Left renal cortex interstitium (tissue), 4 donors: Measurements from ENCODE around the gene CMYA5. TPM values are rescaled to one million over a fixed set of nuclear protein-coding genes. Genes with fewer than 3 reads are reported as not detected.
"Not testable (repeated sequence)": the region's sequence is repeated elsewhere in the genome, so short reads cannot be mapped to it uniquely, and the experiment has no call there.

Source experiments
- DNase-seq, 4 donors: peaks; one replicate each; pipeline ENCODE4 v3.0.0-alpha.2; 2013; ENCODE audit warnings: low read depth in 4 of 4, low spot score in 2 of 4, missing footprints in 1 of 4
- polyA plus RNA-seq, 4 donors: library from polyadenylated mRNA; unstranded; fragments of 120-200 nt; gene quantifications; one replicate each; pipeline ENCODE4 v1.2.1, GENCODE V29; 2013; ENCODE audit not compliant: insufficient read length in 4 of 4

Gene CMYA5
- polyA plus RNA-seq, 4 donors: 13.0 to 23.0 (median 18.5) TPM

DNA sequence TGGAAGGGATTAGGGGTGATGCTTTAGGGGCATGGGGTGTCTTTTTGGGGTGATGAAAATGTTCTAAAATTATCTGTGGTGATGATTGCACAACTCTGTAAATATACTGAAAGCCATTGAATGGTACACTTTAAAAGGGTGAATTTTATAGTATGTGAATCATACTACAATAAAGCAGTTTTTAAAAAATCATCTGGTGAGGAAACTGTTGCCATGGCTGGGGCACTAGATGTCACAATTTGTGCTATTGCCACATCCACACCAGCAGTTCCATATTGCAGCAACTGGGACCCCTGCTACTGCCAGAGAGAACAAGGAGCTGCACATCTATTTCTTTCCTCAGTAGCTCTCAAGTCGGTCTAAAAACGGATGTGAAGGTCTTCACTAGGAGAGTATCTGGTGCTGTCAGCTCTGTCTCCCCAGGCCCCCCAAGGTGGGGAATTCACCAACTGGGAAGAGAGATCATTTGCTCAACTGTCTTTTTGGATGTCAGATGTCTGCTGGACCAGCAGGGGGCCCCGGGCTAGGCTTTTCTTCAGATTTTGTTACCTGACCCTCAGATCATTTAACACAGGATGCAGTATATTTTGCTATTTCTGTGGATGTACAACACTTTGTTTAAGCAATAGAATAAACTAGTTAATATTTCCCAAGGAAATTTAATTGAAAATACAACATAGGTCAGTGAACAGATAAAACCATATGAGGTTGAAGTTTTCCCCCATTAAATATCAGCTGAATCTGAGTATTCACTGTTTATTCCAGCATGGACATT is 13.2 kb downstream of the CMYA5 start:
- DNase-seq: no peak

DNA sequence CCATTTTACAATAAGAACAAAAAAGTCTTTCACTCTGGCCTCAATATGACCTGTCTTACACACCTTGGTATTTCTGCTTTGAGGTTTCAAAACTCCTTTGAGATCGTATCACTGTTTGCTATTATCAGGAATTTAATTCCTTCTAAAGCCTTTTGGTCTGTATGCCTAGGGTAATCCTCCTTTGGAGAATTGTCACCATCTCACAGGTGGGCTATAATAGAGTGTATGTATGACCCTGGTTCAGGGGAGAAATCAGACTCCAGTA is 13.7 kb downstream of the CMYA5 start:
- DNase-seq: no peak

DNA sequence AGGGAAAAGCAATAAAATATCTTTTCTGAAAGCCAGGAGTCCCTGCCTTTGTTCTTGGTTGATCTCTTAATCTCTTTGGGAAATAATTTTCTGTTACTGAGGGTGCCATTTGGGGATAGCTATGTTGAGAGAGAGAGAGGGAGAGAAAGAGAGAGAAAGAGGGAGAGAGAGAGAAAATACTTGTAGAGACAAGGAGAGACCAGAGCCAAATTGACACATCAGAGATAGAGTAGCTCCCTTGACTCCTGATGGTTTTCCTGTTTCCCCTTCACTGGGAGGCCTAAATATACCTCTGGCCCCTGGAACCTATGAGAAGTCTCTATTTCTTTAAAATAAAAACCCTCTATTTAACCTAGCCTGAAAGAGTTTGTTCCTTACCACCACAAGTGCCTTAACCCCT is 14.9 kb downstream of the CMYA5 start:
- DNase-seq: no peak

DNA sequence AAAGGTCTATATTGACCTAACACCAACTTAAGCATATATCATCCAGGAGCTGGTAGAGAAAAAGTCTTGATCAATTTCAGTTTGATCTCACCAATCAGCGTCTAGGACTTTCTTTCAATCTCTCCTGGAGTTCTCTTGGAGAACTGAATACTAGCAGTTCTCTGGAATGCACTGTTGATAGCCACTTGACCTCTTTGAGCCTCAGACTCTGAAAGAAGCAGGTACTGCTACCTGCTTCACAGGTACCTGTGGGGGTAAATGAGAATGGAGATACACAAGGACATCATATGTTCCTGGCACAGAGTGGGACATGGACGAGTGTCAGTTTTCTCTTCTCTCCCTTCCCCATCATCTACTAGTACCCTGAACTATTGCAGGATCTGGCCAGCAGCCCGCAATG is 16.0 kb downstream of the CMYA5 start:
- DNase-seq: no peak

DNA sequence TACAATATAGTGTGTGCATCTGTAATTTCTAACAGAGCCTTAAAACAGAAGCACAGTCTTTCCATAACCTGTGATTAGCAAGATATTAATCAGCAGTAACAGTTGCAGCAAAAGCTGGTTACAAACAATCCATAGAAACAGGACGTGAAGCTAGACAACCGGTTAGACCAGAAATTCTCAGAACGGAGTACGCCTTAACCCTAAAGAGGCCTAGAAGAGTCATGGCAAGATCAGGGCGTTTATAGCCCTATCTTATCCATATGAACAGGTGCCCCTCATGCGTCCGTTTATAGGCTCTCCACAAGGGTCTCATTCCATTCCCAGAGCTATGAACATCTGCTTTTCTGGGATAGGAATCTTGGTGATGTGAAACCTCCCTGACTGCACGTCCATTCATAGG is 16.7 kb downstream of the CMYA5 start:
- not testable (repeated sequence) for DNase-seq

DNA sequence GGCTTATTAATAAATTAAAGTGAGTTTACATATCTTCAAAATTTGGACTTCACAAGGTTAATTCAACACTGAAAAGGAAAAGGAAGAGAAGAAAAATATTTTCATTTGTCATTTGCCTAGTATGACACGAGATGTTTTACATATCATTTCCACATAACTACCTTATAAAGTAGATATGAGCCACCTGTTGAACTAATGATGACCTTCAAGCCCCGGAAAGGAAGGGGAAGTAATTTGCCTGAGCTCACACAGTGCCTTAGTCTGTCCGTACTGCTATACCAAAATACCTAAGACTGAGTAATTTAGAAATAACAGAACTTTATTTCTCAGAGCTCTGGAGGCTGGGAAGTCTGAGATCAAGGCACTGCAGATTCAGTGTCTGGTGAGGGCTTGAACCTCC is 17.9 kb downstream of the CMYA5 start:
- no peak for DNase-seq

DNA sequence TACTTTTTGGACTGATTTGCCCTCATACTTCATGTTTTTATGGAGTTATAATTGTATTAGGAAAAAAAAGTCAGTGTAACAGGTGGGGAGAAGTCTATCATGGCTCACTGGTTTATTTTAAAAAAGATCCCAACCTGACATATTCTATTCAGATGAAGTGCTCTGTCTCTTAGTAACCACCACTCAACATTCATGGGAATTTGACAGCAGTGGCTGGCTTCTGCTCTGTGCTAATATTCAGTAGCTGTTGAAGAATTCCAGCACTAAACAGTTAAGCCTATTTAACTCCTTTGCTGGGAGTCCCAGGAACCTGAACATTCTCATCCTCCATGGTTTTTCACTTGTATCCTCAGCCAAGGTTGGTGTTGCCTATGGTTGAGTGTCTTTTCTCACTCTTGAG is 23.1 kb downstream of the CMYA5 start:
- DNase-seq: no peak

DNA sequence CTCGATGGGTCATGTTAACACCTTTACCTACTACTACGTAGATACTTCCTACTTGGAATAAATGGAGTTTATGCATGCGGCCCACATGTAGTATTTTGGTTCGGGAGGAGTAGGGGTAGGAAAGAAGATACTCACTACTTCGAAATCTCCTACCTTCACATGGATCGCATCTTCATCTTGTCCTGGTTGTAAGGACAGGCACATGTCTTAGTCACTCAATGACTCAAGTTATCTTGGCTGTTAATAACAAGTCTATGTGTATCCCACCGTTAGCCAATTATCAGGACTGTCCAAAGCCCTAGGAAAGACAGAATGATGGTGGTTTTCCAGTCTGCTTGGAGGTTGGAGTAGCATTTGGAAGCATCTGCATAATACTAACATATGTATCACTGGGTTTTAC is 24.1 kb downstream of the CMYA5 start:
- DNase-seq: no peak

DNA sequence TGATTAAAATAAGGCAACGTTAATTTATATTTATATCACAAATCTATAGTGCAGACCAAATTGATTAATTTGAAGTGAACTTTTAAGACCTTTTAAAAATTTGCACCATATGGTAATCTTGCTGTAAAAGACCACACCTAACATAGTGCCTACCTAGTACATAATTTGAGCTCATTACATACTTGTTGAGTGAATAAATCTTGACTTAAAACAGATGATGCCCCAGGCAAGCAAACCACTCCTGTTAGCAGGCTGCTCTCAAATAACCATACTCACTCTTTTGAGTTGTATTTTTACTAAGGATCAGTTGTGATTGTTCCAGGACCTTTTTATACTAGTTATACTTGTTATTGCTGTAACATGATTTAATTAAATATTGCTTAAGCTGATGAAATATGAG is 27.2 kb downstream of the CMYA5 start:
- DNase-seq: no peak

DNA sequence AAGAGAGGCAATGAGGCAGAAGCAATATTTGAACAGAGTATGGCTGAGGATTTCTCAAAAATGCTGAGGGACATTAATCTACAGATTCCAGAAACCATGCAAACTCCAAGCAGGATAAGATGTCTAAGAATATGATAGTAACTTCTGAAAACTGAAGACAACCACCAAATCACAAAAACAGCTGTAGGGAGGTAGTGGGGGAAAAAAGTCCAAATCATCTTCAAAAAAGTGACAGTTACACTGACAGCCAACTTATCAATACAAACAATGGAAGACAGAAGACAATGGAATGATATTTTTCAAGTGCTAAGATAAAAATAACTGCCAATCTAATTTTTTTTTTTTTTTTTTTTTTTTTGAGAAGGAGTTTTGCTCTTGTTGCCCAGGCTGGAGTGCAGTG is 30.5 kb downstream of the CMYA5 start:
- no peak for DNase-seq

DNA sequence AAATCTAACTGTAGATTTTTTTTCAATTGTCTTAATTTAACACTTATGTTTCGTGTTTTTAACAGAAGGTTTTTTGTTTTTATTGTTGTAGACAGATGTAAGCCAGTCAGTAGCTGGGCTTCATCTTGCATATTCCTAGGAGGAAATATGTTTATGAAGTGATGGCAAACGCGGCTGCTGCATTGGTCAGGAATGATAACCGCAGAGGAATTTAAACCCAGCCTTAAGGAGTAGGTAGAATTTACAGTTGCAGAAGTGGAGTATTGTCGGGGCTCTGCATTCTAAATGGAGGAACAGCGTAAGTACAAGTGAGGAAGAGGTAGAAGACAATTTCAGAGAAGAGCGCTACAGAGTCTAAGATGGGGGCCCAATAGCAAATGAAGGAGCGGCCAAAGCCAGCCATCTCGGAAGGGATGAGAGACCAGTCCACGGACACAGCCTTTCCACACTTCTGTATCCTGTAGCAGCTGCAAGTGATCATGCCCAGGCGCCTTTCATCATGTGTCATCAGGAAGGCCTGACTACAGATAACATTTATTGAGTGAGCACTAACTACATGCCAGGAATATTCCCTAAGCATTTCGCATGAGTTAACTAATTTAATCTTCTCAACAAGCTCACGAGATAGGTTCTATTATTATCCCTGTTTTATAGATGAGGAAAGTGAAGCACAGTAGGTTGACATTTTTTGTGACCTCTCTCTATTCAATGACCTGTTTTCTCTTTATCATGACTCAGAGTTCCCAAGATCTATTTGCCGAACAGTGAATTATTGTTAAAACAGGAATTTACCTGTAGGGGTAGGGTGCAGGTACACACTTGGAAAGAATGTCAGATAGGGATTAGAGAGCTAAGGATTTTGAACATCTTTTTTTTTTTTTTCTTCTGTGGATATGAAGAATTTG is 38.1 kb downstream of the CMYA5 start:
- DNase-seq: no peak

DNA sequence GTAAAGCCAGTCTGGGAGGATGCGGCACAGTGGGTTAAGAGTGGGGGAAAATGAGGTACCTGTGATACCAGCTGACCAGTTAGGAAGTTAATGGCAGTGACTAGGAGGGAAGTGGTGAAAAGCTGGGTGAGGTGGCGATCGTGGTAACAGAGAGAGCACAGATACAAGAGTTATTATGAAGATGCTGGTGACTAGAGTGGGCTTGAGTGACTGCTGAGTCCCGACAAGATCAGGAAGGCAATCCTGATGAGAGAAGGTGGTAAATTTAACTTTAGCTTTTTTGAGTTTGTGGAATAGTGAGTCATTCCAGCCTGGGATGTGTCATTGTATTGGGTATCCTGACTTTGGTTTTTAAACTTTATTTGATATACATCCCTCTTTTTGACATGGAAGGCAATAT is 38.8 kb downstream of the CMYA5 start:
- DNase-seq: no peak

DNA sequence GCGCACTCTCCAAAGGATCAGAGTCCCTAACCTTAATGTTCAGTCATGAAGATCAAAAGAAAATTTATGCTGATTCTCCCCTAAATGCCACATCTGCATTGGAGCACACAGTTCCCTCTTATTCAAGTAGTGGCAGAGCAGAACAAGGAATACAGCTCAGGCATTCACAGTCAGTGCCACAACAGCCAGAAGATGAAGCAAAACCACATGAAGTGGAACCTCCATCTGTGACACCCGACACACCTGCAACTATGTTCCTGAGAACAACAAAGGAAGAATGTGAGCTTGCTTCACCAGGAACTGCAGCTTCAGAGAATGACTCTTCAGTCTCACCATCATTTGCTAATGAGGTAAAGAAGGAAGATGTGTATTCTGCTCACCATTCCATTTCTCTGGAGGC is 40.0 kb downstream of the CMYA5 start:
- no peak for DNase-seq

DNA sequence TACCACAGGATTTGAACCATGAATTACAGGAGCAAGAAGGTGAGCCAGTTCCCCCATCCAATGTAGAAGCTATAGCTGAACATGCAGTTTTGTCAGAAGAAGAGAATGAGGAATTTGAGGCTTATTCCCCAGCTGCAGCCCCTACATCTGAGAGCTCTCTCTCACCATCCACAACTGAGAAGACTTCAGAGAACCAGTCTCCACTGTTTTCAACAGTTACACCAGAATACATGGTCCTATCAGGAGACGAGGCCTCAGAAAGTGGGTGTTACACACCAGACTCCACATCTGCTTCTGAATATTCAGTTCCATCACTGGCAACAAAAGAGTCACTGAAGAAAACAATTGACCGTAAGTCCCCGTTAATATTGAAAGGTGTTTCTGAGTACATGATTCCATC is 40.9 kb downstream of the CMYA5 start:
- DNase-seq: no peak

DNA sequence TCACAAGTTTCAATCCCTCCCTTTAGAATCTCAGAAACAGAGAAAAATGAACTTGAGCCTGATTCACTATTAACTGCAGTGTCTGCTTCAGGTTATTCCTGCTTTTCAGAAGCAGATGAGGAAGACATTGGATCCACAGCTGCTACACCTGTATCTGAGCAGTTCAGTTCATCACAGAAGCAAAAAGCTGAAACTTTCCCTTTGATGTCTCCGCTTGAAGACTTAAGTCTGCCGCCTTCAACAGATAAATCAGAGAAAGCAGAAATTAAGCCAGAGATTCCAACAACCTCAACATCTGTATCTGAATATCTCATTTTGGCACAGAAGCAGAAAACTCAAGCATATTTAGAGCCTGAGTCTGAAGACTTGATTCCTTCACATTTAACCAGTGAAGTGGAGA is 42.1 kb downstream of the CMYA5 start:
- no peak for DNase-seq

DNA sequence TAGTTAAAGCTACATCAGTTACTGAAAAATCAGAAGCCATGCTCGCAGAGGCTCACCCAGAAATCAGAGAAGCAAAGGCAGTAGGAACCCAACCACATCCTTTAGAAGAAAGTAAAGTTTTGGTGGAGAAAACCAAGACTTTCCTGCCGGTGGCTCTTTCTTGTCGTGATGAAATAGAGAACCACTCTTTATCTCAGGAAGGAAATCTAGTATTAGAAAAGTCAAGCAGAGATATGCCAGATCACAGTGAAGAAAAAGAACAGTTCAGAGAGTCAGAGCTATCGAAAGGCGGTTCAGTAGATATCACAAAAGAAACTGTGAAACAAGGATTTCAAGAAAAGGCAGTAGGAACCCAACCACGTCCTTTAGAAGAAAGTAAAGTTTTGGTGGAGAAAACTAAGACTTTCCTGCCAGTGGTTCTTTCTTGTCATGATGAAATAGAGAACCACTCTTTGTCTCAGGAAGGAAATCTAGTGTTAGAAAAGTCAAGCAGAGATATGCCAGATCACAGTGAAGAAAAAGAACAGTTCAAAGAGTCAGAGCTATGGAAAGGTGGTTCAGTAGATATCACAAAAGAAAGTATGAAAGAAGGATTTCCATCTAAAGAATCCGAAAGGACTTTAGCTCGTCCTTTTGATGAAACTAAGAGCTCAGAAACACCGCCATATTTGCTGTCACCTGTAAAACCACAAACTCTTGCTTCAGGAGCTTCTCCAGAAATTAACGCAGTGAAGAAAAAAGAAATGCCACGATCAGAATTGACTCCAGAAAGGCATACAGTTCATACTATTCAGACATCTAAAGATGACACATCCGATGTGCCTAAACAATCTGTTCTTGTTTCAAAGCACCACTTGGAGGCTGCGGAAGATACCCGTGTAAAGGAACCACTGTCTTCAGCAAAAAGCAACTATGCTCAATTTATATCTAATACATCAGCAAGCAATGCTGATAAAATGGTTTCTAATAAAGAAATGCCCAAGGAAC is 47.2 kb downstream of the CMYA5 start:
- DNase-seq: no peak

DNA sequence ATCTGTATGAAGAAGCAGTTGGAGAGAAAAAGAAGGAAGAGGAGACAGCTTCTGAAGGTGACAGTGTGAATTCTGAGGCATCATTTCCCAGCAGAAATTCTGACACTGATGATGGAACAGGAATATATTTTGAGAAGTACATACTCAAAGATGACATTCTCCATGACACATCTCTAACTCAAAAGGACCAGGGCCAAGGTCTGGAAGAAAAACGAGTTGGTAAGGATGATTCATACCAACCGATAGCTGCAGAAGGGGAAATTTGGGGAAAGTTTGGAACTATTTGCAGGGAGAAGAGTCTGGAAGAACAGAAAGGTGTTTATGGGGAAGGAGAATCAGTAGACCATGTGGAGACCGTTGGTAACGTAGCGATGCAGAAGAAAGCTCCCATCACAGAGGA is 48.7 kb downstream of the CMYA5 start:
- DNase-seq: no peak

DNA sequence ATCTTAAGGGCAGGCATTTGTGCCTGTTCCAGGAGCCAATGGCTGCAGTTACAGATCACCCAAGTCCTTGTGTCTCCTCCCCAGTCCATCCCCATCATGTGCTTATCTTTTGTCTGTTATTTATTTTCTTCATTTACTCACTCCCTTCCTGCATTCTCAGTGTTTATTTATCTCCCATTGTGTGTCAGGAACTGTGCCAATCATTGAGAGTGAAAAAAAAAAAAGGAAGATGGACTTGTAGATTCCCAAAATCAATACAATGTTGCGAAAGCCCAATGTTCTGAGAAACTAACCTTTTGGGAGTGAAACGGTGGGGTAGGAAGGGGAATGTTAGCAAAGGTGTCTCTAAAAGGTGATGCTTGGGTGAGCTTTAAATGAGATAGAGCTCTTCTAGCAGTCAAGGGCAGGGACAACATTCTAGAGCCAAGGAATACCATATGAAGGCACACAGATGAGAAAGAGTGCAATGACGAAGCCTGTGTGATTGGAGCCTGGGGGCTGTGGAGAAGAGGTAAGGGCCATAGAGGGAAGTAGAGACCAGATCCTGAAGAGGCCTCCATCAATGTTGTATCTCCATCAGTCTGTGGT is 53.0 kb downstream of the CMYA5 start:
- no peak for DNase-seq

DNA sequence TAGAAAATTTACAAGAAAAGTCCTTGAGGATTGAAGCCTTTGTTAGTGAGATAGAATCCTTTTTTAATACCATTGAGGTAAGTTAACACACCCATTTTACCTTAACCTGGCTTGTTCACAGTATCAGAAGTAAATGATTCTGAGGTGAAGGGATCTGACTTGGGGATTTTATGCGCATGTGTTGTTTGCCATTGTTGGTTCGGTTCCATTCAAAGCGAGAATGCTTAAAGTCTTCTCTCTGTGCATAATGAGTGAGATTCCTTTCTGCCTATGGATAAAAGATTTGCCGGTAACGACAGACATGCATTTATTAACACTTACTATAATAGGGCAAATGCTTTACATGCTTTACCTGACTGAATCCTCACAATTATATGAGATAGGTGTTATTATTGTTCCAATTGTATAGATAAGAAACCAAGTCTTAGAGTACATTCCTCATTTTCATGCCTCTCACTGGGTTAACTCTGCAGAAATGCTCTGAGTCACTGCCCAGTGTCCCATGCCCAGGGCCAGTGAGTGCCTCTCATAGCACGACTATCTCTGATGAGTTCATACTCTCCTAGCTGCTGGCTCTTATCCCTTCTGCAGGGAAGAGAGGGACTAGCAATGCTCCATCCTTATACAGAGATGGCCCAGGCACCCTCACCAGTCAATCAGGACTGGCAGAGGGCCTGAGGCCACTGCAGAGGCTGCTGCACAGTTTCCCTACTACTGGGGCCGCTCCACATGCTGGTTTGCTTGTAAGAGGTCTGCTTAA is 54.4 kb downstream of the CMYA5 start:
- no peak for DNase-seq

DNA sequence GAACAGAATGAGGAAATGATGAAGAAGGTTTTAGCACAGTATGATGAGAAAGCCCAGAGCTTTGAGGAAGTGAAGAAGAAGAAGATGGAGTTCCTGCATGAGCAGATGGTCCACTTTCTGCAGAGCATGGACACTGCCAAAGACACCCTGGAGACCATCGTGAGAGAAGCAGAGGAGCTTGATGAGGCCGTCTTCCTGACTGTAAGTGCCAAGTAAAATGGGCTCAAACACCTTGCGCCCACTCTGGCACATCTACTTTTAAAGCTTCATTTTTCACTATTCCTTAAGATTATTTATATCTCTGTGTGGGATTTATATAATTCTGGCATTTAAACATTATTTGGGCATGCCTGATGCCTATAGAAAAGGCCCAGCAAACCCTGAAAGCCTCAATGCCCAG is 55.6 kb downstream of the CMYA5 start:
- DNase-seq: no peak
